SKM-1 treated with dmso at 0.1 percent for 144 hours (cell line): Measurements from ENCODE around the gene THNSL1.
A peak's percentile ranks its signal among the peaks of the same experiment; 100 is the strongest.
"Not testable (repeated sequence)": the region's sequence is repeated elsewhere in the genome, so short reads cannot be mapped to it uniquely, and the experiment has no call there.

Experiments used
- DNase-seq: peaks from one replicate; lab custom pipeline; 2025; ENCODE audit not compliant: unreplicated experiment; lab: John Stamatoyannopoulos, UW

The THNSL1 gene

DNA sequence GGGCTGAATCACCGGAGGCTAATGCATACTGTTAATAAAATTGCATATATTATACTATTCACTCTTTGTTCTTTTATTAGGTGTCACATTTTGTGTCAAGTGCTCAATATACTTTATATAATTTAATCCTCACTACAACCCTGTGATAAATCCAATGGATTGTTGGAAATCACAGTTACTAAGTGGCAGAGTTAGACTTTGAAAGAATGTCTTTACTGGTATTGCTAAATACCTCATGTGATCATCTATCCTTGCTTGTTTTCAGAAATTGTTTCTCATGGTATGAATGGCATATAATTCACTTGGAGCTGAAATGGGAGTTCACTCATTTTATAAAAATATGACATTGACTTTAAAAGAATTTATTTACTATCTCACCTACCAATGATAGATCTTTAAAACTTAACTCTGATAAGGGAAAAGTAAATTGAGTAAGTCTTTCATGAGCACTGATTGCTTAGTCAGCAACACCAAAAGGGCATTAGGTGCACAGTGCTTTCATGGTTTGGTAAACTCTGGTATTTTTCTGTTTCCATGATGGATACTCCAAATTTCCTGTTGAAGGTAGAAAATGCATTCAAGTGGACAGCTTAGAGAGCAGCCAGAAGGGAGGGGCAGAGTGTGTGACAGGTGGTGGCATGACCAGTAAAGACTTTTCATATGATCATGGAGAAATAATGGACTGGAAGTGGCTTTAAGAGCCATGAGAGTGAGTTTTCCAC lies 23.0 kb upstream of the THNSL1 start:
- no peak for DNase-seq

DNA sequence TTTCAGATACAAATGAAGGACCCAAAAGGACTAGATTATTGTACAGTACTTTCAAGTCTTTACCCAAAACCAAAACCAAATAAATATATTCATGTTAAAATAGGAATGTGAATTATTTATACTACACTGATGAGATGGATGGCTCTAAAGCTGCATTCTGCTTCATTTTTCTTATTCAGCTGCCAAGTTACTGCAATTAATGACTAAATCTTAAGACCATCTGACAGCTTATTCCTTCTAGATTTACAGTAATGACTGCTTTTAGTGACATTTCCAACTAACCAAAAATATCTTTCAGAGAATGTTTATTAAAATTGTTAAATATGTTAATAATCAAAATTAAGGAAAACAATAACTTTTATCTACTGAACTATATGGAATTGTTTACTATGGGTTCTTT lies 21.3 kb upstream of the THNSL1 start:
- DNase-seq: no peak

DNA sequence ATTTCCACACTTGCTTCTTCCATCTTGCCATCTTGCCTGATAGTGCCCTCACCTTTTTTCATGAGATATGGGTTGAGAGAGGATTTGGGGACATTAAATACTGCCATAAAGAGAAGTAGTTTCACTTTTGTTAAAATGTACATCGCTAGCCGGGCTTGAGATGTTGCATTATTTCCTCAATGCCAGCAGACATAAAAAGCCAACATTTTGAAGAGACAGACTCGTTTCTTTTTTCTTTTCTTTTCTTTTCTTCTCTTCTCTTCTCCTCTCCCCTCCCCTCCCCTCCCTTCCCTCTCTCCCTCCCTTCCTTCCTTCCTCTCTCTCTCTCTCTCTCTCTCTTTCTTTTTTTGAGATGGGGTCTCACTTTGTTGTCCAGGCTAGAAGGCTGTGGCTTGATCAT lies 18.4 kb upstream of the THNSL1 start:
- no peak for DNase-seq

DNA sequence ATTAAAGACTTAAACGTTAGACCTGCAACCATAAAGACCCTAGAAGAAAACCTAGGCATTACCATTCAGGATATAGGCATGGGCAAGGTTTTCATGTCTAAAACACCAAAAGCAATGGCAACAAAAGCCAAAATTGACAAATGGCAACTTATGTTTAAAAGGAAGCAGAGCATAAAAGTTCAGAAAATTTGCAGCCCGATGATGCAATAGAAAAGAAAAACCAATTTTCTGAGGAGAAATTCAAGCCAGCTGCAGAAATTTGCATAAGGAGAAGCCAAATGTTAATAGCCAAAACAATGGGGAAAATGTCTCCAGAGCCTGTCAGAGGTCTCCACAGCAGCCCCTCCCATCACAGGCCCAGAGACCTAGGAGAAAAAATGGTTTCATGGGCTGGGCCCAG lies 4.8 kb upstream of the THNSL1 start:
- not testable (repeated sequence) for DNase-seq

DNA sequence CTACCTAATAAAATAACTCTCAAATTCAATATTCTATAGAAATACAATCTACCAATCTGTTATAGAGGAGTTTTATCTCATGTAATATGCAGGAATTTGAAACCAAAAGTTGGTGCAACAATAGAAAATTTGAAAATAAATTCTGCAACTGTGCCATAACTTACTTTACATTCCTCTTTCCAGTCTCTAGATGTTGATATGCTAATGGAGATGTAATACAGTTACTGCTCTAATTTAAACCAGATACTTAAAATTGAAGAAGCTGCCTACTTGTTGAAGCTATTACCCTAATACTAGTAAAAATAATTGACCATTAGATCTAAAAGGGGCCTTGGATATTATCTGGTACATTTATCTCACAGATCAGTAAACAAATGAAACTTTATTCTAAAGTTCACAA lies 1.8 kb upstream of the THNSL1 start:
- DNase-seq: no peak

DNA sequence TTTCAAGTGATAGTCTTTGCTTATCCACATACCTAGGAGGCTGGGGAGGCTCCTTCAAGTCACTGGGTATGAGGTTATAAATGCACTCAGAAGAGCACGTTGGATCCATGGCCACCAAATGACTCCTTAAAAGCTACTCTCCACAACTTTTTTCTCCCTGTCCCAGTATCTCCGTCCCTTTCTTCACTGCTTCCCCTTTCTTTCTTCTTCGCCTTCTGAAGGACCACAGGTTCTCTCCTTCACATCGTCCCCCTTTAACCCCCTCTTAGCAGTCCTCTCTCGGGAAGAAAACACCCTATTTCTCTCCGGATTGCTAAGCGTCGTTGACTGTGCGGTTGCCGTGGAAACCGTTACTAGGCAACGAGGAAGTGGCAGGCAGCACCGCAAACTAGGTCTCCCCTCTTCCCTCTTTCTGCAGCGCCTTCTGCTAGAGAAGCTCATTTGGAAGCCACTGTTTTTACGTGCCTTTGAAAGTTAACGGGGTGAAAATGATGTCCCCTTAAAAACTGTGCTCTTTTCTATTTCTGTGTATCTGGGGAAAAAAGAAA lies 510 bp upstream of the THNSL1 start, which contains the start of gene ENKUR:
ENKUR (minus strand) TSS at position 331 of the 548 bp plus-strand sequence; CDS start at position 109, 222 bp downstream.
- DNase-seq: peak; percentile 54

DNA sequence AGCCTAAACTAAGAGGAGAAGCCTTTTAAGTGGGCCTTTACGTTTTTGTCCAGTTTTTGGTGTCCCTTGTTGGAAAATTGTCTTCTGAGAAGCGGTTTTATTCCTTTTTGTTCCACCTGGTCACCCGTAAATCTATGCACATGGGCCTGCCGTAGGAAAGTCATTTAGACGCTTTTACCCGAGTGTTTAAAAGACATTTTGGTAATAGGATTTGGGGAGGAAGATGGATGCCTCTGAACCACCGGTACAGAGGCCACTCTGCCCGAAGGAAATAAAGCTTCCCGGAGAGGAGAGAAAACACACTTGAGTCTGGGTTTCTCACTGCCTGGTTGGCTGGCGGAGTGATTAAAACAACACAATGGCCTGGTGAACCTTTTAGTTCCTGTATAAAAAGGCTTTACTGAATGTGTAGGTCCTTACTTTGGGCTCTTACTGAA lies 760 bp downstream of the THNSL1 start:
- DNase-seq: no peak

DNA sequence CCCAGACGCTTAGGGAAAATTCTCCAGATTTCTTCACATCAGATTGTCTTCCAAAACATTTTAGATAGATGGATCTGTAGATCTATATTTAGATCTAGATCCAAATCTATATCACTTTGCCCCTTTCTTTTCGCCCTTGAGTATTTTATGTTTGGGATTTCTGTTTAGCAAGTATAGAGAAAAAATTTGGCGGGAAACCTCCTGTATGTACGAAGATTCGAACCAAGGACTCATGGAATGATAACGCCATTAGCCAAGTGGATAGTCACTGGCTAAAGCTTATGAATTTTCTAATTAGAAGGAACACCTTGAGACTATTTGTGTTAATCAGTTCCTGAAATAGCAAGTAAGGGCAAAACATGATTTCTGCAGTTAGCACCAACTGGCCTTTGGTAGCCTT lies 1.2 kb downstream of the THNSL1 start:
- no peak for DNase-seq

DNA sequence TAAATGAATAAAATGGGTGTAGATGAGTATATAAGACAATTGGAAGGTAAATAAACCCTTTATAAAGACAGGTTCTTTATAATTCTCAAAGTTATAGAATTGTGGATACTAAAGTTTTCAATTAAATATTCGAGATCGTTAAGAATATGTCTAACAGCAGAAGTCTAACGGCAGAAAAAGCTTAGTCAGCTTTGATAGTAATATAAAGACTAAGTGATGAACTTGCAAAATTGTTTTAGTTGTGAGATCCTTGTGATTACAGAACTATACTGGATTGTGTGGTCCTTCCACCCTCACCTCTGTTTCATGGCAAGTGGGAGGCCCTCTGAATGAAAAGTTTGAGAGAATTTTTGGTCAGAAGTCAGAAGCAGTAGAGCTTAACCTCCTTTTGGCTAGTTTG lies 2.3 kb downstream of the THNSL1 start:
- DNase-seq: no peak

DNA sequence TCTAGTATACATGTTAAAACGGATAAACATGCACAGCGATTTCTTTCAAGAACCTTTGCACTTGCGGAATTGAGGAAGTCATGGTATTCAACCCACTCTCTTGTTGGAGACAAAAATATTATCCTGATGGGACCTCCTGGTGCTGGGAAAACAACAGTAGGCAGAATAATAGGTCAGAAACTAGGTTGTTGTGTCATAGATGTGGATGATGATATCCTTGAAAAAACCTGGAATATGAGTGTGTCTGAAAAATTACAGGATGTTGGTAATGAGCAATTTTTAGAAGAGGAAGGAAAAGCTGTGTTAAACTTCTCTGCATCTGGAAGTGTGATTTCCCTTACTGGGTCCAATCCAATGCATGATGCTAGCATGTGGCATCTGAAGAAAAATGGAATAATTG lies 6.9 kb downstream of the THNSL1 start:
- no peak for DNase-seq

DNA sequence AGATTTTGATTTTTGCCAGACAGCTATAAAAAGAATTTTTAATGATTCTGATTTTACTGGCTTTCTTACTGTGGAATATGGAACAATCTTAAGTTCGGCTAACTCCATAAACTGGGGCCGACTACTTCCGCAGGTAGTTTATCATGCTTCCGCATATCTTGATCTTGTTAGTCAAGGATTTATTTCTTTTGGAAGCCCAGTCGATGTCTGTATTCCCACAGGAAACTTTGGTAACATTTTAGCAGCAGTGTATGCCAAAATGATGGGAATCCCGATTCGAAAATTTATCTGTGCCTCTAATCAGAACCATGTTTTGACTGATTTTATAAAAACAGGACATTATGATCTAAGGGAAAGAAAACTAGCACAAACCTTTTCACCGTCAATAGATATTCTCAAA lies 8.1 kb downstream of the THNSL1 start:
- DNase-seq: no peak

DNA sequence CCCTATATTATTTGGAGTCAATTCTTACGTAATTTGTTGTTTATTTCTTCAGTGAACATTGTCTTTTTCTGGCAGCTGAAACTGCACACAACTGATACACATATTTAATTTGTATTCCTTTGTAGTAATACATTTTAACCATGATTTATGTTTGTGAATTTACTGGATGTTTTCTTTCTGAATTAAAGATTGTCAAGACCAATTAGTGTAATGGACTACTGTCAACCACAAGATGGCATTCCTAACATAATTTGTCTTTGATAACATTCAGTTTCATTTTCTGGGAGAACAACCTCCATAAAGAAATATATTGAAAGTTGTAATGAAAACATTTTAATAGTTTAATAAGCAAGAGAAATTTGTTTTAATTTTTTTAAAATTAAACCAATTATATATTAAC lies 10.1 kb downstream of the THNSL1 start:
- no peak for DNase-seq

DNA sequence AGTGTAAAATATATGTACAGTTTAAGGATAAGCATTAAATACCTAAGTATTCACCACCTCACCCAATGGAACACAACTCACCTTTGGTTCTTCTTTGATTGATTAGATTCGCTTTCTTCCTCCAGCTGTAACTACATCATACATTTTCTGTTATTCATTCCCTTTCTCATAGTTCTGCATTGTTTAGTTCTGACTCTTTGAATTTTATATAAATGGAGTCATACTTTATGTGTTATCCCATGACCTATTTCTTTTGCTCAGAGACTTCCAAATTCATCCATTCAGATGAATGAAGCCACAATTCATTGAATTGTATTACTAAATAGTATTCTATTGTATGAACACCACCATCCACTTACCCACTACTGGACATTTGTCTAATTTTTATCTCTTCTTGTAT lies 12.3 kb downstream of the THNSL1 start:
- DNase-seq: no peak

DNA sequence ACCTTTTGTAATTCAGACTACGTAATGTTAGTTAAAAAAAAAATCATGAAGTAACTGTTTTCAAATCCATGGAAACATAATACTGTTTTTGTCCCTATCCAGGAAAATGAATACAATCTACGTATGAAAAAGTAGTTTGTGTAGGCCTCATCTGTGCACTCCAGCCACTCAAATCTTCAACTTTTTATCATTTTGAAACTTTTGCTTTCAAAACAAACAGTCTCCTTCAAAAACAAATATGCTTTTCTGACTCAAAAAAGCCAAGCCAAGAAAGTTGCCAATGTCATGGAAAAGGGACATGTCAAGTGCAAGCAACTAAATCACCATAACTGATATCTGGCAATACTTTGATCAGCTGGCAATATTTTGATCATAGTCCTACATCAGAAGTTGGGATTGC lies 13.1 kb downstream of the THNSL1 start:
- DNase-seq: no peak

DNA sequence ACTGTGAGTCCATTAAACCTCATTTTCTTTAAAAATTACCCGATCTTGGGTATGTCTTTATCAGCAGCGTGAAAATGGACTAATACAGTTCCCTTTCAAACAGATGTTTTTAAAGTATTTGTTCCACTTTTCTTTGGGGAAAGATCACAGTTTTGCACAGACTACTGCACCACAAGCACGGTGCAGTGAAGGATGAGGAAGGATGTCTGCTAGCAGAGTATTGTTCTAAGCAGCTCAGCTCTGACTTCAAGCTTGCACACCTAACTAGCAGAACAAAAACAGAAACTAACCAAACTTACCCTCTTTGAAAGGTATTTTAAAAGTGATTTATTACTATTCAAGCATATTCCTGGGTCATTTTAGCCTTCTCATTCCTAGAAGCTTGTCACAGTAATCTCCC lies 20.0 kb downstream of the THNSL1 start:
- no peak for DNase-seq

DNA sequence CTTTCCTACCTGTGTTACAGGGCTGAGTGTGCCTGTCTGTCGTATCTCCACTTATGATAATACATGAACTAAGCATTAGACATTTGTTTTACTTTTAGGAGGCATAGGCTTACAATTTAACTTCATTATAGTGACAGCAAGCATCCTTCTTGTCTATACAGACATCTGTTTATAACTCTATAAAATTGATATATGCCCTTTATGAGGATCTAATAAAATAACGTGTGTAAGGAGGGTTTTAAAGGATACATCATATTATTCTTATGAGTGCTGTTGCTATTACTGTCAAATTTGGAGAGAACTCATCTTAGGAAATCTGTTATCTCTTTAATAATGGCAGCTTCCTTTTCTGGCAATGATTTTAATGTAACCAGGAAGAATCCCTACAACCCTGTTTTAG lies 21.9 kb downstream of the THNSL1 start:
- DNase-seq: no peak

DNA sequence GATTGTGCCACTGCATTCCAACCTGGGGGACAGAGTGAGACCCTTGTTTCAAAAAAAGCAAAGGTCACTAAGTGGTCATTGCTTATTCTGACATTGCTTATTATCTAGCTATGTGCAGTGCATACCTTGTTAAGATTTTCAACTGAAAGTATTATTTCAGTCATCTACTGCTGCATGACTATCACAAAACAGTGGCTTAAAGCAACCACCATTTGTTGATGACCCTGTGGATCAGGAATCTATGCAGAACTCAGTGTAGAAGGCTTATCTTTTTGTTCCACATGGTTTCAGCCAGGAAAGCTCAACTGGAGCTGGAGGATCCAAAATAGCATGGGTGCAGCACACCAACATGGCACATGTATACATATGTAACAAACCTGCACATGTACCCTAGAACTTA lies 23.1 kb downstream of the THNSL1 start:
- no peak for DNase-seq

DNA sequence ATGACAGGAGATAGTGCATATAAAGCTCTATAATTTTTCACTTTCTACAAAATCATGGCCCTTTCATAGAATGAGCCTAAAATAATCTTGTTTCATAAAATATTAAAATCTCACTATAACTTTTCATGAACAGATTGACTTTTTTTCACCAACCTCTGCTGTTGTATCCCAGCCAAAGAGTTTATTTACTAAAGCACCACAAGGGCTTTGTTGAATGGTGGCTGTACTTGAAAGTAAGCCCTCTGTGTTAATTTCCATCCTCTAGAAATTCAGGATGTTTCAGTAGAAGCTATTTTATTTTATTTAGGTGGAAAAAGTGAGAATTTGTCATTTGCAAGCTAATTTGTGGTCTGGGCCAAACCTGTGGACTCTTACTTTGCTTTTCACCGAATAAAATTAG lies 30.2 kb downstream of the THNSL1 start:
- DNase-seq: no peak

DNA sequence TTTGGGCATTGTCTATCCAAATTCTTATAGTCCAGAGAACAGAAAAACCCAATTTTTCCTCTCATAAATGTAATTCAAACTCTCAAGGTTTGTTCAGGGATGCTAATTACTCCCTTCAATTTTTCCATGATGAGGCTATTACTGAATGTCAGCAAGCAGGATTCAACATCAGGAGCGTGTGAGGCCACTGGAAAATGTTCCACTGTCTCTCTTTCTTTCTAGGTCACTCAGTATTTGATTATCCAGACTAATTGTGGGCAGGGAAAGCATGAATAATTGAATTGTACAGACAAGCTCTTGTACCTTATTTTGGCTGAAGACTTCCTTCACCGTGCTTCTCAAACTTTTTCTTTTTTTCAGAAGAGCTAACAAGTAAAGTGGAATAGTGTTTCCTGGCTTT lies 30.7 kb downstream of the THNSL1 start:
- no peak for DNase-seq

DNA sequence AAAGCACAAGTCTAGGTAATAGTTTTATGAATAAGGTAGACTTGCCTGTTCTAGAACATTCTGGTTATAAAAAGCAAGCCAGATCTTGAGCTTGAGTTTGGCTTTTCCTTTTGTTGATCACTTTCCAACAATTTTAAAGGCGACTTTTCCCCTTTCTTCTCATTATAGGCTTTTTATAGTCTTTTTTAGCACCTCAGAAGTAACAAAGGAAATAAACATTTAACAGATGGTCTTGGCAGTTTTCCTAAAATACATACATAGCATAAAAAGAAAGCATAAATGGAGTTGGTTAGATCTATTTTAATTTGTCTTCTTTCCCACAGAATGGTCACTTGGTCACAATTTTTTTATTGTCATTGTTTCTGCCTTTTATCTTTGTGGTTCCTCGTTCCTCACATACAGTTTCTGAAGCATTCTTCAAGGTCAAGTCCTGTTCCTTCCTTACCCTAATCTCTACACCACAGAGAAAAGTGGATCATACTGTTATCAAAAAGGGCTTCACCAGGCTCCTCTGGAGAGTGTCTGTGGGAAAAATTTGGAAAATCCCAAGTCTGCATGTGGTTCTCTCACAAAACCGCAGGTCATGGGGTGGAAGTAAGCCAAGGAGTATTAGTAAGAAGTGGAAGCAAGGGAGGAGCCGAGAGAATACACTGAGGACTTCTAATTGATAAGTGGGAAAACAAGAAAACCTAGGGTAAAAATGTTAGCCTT lies 31.3 kb downstream of the THNSL1 start:
- DNase-seq: no peak

DNA sequence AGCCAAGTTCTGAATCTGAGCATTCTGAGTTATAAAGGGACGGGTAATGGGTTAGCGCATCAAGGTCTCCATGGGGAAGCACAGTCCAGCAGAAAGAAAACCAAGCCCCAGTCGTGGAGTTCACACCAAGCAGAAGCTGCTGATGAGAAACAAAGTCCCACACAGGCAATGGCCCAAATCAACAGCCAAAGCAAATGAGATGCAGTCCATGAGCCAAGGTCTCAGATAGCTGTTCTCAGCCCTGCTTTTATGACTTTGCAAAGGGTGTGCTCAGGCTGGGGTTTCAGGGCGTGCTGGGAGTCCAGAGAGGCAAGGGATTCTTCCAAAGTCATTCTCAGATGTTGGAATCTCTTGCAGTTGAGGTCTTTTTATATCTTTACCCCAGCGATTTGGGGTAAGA lies 32.0 kb downstream of the THNSL1 start:
- DNase-seq: no peak

DNA sequence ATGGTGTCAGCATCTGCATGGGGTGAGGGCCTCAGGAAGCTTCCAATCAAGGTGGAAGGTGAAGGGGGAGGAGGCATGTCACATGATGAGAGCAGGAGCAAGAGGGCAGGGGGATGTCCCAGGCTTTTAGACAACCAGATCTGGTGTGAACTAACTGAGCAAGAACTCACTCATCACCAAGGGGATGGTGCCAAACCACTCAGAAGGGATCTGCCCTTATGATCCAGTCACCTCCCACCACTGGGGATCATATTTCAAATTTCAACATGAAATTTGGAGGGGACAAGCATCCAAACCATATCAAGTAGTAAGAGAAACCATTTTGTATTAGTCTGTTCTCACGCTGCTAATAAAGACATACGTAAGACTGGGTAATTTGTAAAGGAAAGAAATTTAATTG lies 33.6 kb downstream of the THNSL1 start:
- no peak for DNase-seq
